ENCODE results near the gene TMEM170A.
"Not testable (repeated sequence)": the region's sequence is repeated elsewhere in the genome, so short reads cannot be mapped to it uniquely, and the experiment has no call there.

Gene TMEM170A, protein sequence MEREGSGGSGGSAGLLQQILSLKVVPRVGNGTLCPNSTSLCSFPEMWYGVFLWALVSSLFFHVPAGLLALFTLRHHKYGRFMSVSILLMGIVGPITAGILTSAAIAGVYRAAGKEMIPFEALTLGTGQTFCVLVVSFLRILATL

DNA sequence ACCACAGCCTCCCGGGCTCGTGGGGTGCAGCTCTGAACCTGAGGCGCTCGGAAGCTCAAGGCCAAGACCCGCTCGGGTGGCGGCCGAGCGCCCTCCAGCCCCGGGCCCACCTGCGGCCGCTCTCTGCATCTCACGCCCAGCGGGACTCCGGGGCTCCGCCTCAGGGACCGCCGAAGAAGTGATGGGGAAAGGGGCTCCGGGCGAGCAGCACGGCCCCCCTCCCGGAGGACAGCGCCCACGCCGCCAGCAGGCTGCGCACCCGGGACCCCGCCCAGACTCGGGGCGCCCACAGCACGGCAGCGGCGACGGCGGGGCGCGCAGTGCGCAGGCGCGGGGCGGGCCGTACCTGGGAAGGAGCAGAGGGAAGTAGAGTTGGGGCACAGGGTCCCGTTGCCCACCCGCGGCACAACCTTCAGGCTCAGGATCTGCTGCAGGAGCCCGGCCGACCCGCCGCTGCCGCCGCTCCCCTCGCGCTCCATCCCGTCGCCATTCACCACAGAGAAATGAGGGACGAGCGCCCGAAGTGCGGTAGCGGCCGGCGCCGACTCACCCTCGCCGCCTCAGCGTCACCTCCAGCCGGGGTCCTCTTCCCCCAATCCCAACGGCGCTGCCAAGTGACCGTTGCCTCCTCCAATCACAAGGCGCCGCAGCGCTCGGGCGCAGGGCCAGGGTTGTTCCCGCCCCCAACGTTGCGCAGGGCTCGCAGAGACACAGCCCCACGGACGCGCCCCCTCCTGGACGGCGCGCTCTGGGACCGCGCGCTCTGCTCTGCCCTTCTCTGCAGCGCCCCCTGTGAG is at the start of gene TMEM170A:
TSS of gene TMEM170A (minus strand) at position 568 of the 797 bp plus-strand sequence. CDS start at position 479, 89 bp downstream.
- peak; percentile 96 for FAIRE-seq

GRCh38 chr16:75506574-75506973 is 42.1 kb upstream of the TMEM170A start:
- no peak for FAIRE-seq

- FAIRE-seq: no peak
These were observed 41.6 kb upstream of the TMEM170A start for GRCh38 chr16:75506107-75506506.

GRCh38 chr16:75503801-75504200 is 39.3 kb upstream of the TMEM170A start:
- no peak for FAIRE-seq

GRCh38 chr16:75502916-75503605 is 38.6 kb upstream of the TMEM170A start:
- FAIRE-seq: no peak

GRCh38 chr16:75501820-75502219 is 37.3 kb upstream of the TMEM170A start:
- FAIRE-seq: not testable (repeated sequence)

- no peak for FAIRE-seq
These were observed 36.9 kb upstream of the TMEM170A start for GRCh38 chr16:75501359-75501758.

- FAIRE-seq: not testable (repeated sequence)
These were observed 34.3 kb upstream of the TMEM170A start for GRCh38 chr16:75498605-75499322.

DNA sequence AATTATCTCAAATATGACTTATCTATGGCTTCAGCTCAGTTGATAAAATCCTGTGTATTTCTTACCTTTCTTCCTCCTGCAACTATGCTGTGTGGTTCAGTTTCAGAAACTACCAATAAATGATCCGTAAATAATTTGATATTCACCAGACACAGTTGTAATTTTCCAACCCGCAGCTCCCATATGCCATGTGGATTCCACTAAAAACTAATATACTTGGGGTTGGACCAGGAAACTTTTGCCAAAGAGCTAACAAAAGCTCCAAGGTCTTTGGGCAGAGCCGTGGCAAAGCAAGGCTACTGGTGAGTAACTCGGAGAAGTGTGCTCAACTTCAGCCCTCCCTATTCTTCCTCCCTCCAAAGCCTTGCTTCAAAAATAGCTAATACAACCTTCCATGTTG is 33.1 kb upstream of the TMEM170A start:
- no peak for FAIRE-seq

- FAIRE-seq: no peak
These were observed 30.7 kb upstream of the TMEM170A start, which contains the start of gene CHST6 for GRCh38 chr16:75495076-75495674. TSS of gene CHST6 (minus strand) at chr16:75495441. CDS start at chr16:75479828, 15,613 bp downstream.

GRCh38 chr16:75494661-75495075 is 30.2 kb upstream of the TMEM170A start:
- FAIRE-seq: no peak

DNA sequence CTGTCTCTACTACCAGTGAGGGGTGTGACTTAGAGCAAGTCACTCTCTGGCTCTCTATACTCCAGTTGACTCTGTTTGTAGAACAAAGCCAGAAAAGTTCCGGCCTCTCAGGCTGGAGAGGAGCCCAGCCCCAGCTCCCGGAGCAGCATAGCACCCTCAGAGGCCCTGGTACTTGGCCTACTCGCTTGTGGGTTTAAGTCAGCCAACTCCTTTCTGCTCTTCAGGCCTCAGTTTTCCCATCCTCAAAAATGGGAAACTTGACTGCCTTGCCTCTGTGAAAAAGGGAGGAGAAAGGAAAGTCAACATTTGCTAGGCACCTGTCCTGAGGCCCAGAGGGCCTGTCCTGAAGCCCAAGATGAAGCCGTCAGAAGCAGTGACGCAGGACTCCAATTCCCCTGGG is 29.7 kb upstream of the TMEM170A start:
- no peak for FAIRE-seq

- no peak for FAIRE-seq
These were observed 27.4 kb upstream of the TMEM170A start for GRCh38 chr16:75491876-75492275.

- no peak for FAIRE-seq
These were observed 23.8 kb upstream of the TMEM170A start for GRCh38 chr16:75488322-75488721.

- no peak for FAIRE-seq
These were observed 22.3 kb upstream of the TMEM170A start for GRCh38 chr16:75486676-75487313.

DNA sequence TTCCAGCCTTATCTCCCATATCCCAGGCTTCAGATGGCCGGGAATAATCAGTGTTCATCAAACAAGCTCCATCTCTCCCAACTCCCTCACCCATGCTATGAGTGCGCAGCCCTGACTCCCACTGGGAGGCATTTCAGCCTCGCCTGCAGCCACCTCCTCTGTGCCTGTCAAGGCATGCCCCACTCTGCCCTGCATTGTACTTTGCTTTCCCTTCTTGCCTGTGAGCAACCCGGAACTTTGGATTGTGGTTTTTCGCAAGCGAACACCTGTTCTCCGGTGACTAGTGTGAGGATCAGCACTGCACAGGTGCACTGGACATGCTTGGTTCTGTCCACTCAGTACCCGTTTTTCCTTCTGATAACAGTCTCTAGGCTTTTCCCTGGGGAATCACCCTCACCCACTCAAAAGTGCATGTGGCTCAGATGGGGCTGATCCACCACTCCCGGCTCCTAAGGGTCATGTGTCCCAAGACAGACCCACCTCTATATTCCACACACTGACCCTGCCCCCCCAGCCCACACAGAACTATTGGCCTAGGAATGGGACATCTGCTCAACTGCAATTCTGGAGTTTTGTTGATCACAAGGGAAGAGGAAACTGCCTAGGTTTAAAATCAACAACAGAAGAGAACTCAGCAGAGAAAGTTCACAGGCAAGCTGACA is 21.7 kb upstream of the TMEM170A start:
- no peak for FAIRE-seq

DNA sequence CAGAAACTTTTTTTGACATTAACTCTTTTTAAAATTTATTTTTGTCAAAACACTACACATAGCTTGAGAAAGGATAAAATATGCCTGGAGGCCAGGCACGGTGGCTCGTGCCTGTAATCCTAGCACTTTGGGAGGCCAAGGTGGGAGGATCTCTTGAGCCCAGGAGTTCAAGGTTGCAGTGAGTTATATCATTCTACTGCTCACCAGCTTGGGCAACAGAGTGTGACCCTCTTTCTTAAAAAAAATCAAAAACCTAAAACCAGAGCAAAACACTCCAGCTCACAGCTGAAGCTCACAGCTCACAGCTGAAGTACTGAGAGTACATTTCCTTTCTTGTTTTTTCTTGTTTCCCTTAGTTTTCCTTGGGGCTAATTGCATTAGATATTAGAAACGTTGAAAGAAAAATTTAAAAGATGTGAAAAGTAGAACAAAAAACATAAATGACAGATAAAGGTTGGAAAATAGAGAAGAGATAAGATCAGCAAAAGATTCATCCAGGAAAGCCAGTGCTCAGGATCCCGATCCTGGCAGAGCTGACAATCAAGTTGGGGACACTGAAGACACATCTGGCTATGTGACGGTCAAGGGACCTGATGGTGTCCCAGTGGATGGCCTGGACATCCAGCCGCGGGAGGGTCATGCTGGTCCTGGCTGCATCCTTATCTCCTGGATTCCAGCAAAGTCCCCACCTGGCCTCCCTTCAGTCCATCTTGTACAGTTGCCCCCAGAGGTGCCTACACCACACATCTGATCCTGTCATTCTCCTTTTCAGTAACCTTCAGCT is 20.9 kb upstream of the TMEM170A start:
- no peak for FAIRE-seq

GRCh38 chr16:75483222-75483621 is 18.7 kb upstream of the TMEM170A start:
- no peak for FAIRE-seq

DNA sequence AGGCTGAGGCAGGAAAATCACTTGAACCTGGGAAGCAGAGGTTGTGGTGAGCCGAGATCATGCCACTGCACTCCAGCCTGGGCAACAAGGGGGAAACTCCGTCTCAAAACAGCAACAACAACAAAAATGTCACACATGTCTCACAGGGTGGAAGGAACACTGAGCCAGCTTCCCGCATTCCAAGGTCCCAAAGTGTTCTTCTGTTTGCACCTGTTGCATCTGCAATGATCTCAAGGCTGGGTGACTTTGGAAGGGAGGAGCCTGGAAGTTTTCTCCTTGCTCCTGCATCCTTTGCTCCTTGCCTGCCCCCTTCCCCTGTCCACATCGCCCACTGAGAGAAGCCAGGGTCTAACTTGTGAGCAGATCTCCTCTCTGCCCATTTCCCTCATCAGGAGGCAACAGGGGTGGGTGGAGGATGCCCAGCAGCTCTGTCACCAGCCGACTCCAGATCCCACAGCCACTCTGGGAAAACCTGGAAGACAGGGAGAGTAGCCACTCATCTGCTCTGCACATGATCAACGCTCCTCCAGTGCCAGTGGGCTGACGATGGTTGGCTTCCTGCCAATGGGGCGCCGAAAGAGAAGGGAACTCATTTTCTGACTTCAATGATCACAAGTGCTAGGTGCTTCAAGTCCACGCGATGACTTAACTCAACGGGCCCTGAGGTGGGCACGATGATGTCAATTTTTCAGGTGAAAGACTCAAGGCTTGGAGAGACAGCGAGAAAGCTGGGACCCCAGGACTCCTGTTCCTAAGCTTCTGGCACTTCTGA is 18.1 kb upstream of the TMEM170A start:
- FAIRE-seq: no peak

GRCh38 chr16:75481475-75481874 is 17.0 kb upstream of the TMEM170A start:
- no peak for FAIRE-seq
